Gastrocnemius medialis (tissue), 4 donors: ENCODE measurements around the gene BBS1.

ENCODE experiments used
- POLR2A ChIP-seq, 2 donors: fragments of 450-650 bp; IDR thresholded peaks; one replicate each; pipeline ENCODE4 v1.6.1; 2017; ENCODE audit warnings: antibody characterized with exemption in 2 of 2, mild to moderate bottlenecking in 2 of 2, moderate library complexity in 2 of 2
- TF ChIP-seq, protein P1 (sequence below), 5 experiments: fragments of 450-650 bp in 3 of 5; fragments of 200-600 bp in 2 of 5; sonication (generic) in 2 of 5; IDR thresholded peaks in 4 of 5; conservative IDR thresholded peaks in 1 of 5; 1 replicate in 4 of 5; 2 replicates in 1 of 5; pipeline ENCODE4 v1.5.1; 2016 to 2019; ENCODE audit warnings: antibody characterized with exemption in 5 of 5, mild to moderate bottlenecking in 3 of 5, moderate library complexity in 3 of 5

- no peak for TF ChIP-seq POLR2A (IDR thresholded peaks at IDR 0.05)
- TF ChIP-seq, protein P1, sequence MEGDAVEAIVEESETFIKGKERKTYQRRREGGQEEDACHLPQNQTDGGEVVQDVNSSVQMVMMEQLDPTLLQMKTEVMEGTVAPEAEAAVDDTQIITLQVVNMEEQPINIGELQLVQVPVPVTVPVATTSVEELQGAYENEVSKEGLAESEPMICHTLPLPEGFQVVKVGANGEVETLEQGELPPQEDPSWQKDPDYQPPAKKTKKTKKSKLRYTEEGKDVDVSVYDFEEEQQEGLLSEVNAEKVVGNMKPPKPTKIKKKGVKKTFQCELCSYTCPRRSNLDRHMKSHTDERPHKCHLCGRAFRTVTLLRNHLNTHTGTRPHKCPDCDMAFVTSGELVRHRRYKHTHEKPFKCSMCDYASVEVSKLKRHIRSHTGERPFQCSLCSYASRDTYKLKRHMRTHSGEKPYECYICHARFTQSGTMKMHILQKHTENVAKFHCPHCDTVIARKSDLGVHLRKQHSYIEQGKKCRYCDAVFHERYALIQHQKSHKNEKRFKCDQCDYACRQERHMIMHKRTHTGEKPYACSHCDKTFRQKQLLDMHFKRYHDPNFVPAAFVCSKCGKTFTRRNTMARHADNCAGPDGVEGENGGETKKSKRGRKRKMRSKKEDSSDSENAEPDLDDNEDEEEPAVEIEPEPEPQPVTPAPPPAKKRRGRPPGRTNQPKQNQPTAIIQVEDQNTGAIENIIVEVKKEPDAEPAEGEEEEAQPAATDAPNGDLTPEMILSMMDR (IDR thresholded peaks at IDR 0.05 in 4 of 5, conservative IDR thresholded peaks at IDR 0.05 in 1 of 5) = no peak
Observed at GRCh38 chr11:66570850-66571180, 60.4 kb downstream of the BBS1 start.
